B cell (primary cell): Measurements from ENCODE around the gene BECN2. TPM values are rescaled to one million over a fixed set of nuclear protein-coding genes. Genes with fewer than 3 reads are reported as not detected.

Experiments used
- ATAC-seq: fragments of 200-7000 bp; cut with Tn5 transposase; one replicate; pipeline ENCODE4 v1.10.0; 2021; ENCODE audit warnings: low read depth, mild to moderate bottlenecking, moderate number of reproducible peaks, moderate library complexity
- CTCF ChIA-PET: fragments of 350-600 bp; sonication (Branson Sonifier 250); formaldehyde crosslinking; loops from one replicate; lab custom pipeline; 2021; ENCODE audit warnings: antibody characterized with exemption, inconsistent platforms; lab: Charles Lee
- POLR2A ChIA-PET: fragments of 350-600 bp; sonication (Branson Sonifier 250); formaldehyde crosslinking; loops from one replicate; lab custom pipeline; 2021; ENCODE audit warnings: antibody characterized with exemption; lab: Charles Lee
- DNase-seq: peaks from one replicate; pipeline ENCODE4 v3.0.0; 2013
- H2AFZ ChIP-seq: 2 replicates; pipeline ENCODE4 v1.6.1; 2012; ENCODE audit warnings: mild to moderate bottlenecking, low read depth, low read length; ENCODE audit not compliant: insufficient read depth, poor library complexity, severe bottlenecking
- H3K27ac ChIP-seq, 2 donors: 1 replicate in 1 of 2; 2 replicates in 1 of 2; pipeline ENCODE4 v1.5.1; 2012 to 2013; ENCODE audit warnings: low read length in 2 of 2, mild to moderate bottlenecking in 2 of 2, moderate library complexity in 1 of 2
- H3K27me3 ChIP-seq, 4 experiments: fragments of 200-600 bp in 1 of 4; sonication (generic) in 1 of 4; replicated peaks in 1 of 4; 1 replicate in 2 of 4; 2 replicates in 2 of 4; pipeline versions ENCODE4 v1.6.1 to v1.7.0; 2013 to 2016; ENCODE audit warnings: low read length in 3 of 4, mild to moderate bottlenecking in 2 of 4, mixed read lengths in 1 of 4, moderate library complexity in 1 of 4; ENCODE audit not compliant: insufficient read depth in 4 of 4, control insufficient read depth in 3 of 4; ENCODE audit errors: control extremely low read depth in 1 of 4
- H3K36me3 ChIP-seq, 2 experiments: replicated peaks in 1 of 2; 1 replicate in 1 of 2; 2 replicates in 1 of 2; pipeline versions ENCODE4 v1.6.1 to v1.7.1; 2013; ENCODE audit warnings: low read length in 1 of 2; ENCODE audit not compliant: insufficient read depth in 2 of 2, control insufficient read depth in 1 of 2; ENCODE audit errors: control extremely low read depth in 1 of 2, extremely low read depth in 1 of 2
- H3K4me1 ChIP-seq, 2 donors: fragments of 200-600 bp in 1 of 2; sonication (generic) in 1 of 2; 1 replicate in 1 of 2; 2 replicates in 1 of 2; pipeline versions ENCODE4 v1.5.1 to v1.6.1; 2013 to 2017; ENCODE audit warnings: low read length in 2 of 2; ENCODE audit not compliant: control insufficient read depth in 2 of 2, insufficient read depth in 2 of 2
- H3K4me2 ChIP-seq: replicated peaks from 2 replicates; pipeline ENCODE3; 2012; ENCODE audit warnings: mild to moderate bottlenecking, low read depth, low read length; ENCODE audit not compliant: poor library complexity, severe bottlenecking
- H3K4me3 ChIP-seq, 5 experiments: fragments of 200-600 bp in 1 of 5; sonication (generic) in 1 of 5; 1 replicate in 3 of 5; 2 replicates in 2 of 5; pipeline versions ENCODE4 v1.5.1 to v1.7.0; 2011 to 2016; ENCODE audit warnings: low read length in 4 of 5, mild to moderate bottlenecking in 4 of 5, low read depth in 2 of 5, control low read depth in 1 of 5, moderate library complexity in 1 of 5; ENCODE audit not compliant: insufficient read depth in 1 of 5; ENCODE audit errors: control extremely low read depth in 1 of 5, extremely low read depth in 1 of 5
- H3K79me2 ChIP-seq: fragments of 200-600 bp; sonication (generic); one replicate; pipeline ENCODE4 v1.6.0; 2016; ENCODE audit warnings: low read length; ENCODE audit not compliant: control insufficient read depth, insufficient read depth
- H3K9ac ChIP-seq: fragments of 200-600 bp; sonication (generic); 2 replicates; pipeline ENCODE4 v1.6.1; 2017; ENCODE audit warnings: mild to moderate bottlenecking, low read length, moderate library complexity
- H3K9me3 ChIP-seq, 3 donors: one replicate each; pipeline versions ENCODE4 v1.6.1 to v1.7.1; 2013; ENCODE audit warnings: low read length in 2 of 3; ENCODE audit not compliant: control insufficient read depth in 2 of 3, insufficient read depth in 1 of 3; ENCODE audit errors: control extremely low read depth in 1 of 3
- H4K20me1 ChIP-seq: 2 replicates; pipeline ENCODE4 v1.6.0; 2012; ENCODE audit warnings: mild to moderate bottlenecking, low read length; ENCODE audit not compliant: insufficient read depth, control insufficient read depth, poor library complexity, severe bottlenecking
- H3K27ac Mint-ChIP-seq: one replicate; pipeline ENCODE4 v1.8.0; 2021; ENCODE audit warnings: mixed read lengths
- H3K27me3 Mint-ChIP-seq: one replicate; pipeline ENCODE4 v1.8.0; 2021; ENCODE audit warnings: mixed read lengths
- H3K4me1 Mint-ChIP-seq: one replicate; pipeline ENCODE4 v1.8.0; 2021; ENCODE audit warnings: mixed read lengths
- H3K4me3 Mint-ChIP-seq: one replicate; pipeline ENCODE4 v1.8.0; 2021; ENCODE audit warnings: mixed read lengths
- H3K9me3 Mint-ChIP-seq: one replicate; pipeline ENCODE4 v1.8.0; 2022; ENCODE audit warnings: mixed read lengths; ENCODE audit not compliant: insufficient read depth
- EZH2 ChIP-seq: IDR thresholded peaks from 2 replicates; pipeline ENCODE4 v1.6.1; 2012; ENCODE audit warnings: borderline replicate concordance, low read depth, mild to moderate bottlenecking, moderate library complexity, low read length; ENCODE audit not compliant: insufficient read depth, poor library complexity, severe bottlenecking
- WGBS: methylation state at CpG from one replicate; pipeline ENCODE4 v1.1.5; 2013; ENCODE audit warnings: missing lambda C conversion rate; ENCODE audit not compliant: insufficient coverage; 5-methylcytosine and 5-hydroxymethylcytosine counted together
- intact Hi-C: fragments of 100-400 bp; cut with micrococcal nuclease; formaldehyde crosslinking; loops from one replicate; pipeline ENCODE4 v1.10.0; 2022
- polyA plus RNA-seq: library from polyadenylated mRNA; depleted of rRNA; stranded (reverse); fragments of >200 nt; gene quantifications from 2 replicates; pipeline ENCODE4 v1.2.3, GENCODE V29; 2012
- total RNA-seq, 2 donors: library from RNA; stranded (reverse); fragments of 120-200 nt in 1 of 2; gene quantifications; 1 replicate in 1 of 2; 2 replicates in 1 of 2; pipeline versions ENCODE4 v1.2.3 to v1.2.4, GENCODE V29; 2013 to 2022
- TF ChIP-seq, protein P1 (sequence below): fragments of 200-600 bp; IDR thresholded peaks from one replicate; pipeline ENCODE4 v1.8.0; 2022; ENCODE audit warnings: antibody characterized with exemption, mild to moderate bottlenecking

BECN2 gene
- total and polyA plus RNA-seq, 2 donors (not counting 1 experiment from before 2014, with no cell fraction given) = not detected

DNA sequence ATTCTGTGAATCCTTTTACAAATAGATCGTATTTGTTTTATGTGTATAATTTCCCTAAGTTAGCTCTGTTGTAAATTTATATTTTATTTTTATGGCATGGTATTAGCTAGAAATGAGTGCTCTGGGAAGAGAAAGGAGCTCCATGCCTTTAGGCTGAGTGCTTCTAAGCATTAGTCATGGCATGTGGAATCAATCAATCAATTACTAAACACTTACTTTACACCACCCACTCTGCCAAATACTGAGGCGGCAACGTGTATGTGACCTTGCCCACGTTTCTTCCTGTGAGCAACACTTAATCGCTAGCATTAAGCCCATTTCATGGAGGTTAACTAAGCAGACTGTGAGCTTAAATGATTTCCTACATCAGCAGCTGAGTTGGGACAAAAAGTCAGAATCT, 7.2 kb upstream of the BECN2 start:
- Histone ChIP-seq H3K27me3 (peaks cover 0 to 2% (median 0%) of the 10 kb centered on the region in 4 experiments), H3K79me2 (no peaks in the 10 kb centered on the region), H3K27ac (no peak overlapping the region), H3K4me3 (no peak overlapping the region), H2AFZ (no peak overlapping the region), H4K20me1 (no peaks in the 10 kb centered on the region), H3K4me2 (no peak overlapping the region), H3K9me3 (no peaks in the 10 kb centered on the region), H3K9ac (no peak overlapping the region), H3K36me3 (no peaks in the 10 kb centered on the region), H3K4me1 (no peaks in the 10 kb centered on the region)
- ChIA-PET POLR2A (no interaction called here), CTCF (no interaction called here)
- Mint-ChIP-seq H3K9me3 (no peaks in the 10 kb centered on the region), H3K4me3 (no peak overlapping the region), H3K27ac (no peak overlapping the region), H3K4me1 (no peaks in the 10 kb centered on the region), H3K27me3 (peaks cover 4% of the 10 kb centered on the region)
- no peak for DNase-seq
- WGBS = 87% methylated on average over 3 of the region's 5 CpGs
- no peak for ATAC-seq
- TF ChIP-seq, protein P1, sequence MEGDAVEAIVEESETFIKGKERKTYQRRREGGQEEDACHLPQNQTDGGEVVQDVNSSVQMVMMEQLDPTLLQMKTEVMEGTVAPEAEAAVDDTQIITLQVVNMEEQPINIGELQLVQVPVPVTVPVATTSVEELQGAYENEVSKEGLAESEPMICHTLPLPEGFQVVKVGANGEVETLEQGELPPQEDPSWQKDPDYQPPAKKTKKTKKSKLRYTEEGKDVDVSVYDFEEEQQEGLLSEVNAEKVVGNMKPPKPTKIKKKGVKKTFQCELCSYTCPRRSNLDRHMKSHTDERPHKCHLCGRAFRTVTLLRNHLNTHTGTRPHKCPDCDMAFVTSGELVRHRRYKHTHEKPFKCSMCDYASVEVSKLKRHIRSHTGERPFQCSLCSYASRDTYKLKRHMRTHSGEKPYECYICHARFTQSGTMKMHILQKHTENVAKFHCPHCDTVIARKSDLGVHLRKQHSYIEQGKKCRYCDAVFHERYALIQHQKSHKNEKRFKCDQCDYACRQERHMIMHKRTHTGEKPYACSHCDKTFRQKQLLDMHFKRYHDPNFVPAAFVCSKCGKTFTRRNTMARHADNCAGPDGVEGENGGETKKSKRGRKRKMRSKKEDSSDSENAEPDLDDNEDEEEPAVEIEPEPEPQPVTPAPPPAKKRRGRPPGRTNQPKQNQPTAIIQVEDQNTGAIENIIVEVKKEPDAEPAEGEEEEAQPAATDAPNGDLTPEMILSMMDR = no peak
- TF ChIP-seq EZH2 = no peak
- intact Hi-C loops = no loop called here

DNA sequence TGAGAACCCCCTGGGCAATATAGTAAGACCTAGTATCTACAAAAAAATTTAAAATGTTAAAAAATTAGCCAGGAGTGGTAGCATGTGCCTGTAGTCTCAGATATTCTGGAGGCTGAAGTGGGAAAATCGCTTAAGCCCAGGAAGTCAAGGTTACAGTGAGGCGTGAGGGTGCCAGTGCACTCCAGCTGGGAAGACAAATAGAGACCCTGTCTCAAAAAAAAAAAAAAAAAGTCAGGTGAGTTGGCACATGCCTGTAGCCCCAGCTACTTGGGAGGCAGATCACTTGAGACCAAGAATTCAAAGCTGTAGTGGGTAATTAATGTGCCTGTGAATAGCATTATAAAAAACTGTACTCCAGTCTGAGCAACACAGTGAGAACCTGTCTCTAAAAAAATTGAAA, 4.6 kb downstream of the BECN2 start:
- no peak overlapping the region for H3K4me3 ChIP-seq
- H3K4me2 ChIP-seq = no peak overlapping the region
- no peaks in the 10 kb centered on the region for H3K9me3 ChIP-seq
- TF ChIP-seq, protein P1 = no peak
- TF ChIP-seq EZH2 = no peak
- DNase-seq (no peak), ATAC-seq (no peak)
- H4K20me1 ChIP-seq = no peaks in the 10 kb centered on the region
- Mint-ChIP-seq H3K27me3 (peaks cover 4% of the 10 kb centered on the region), H3K4me1 (no peaks in the 10 kb centered on the region), H3K9me3 (no peaks in the 10 kb centered on the region), H3K4me3 (no peak overlapping the region), H3K27ac (no peak overlapping the region)
- H3K4me1 ChIP-seq = no peaks in the 10 kb centered on the region
- H3K36me3 ChIP-seq = no peaks in the 10 kb centered on the region
- CTCF ChIA-PET = no interaction called here
- intact Hi-C loops = no loop called here
- H3K79me2 ChIP-seq = no peaks in the 10 kb centered on the region
- WGBS = 100% methylated on average over 2 of the region's 2 CpGs
- POLR2A ChIA-PET = no interaction called here
- H3K27ac ChIP-seq = no peak overlapping the region
- no peak overlapping the region for H3K9ac ChIP-seq
- H2AFZ ChIP-seq = no peak overlapping the region
- H3K27me3 ChIP-seq = no peaks in the 10 kb centered on the region
